Tibial artery (tissue), 4 donors: Measurements from ENCODE around the gene MGME1.

Source experiments
- DNase-seq, 2 donors: peaks; one replicate each; pipeline ENCODE4 v3.0.0-alpha.2; 2019
- H3K27ac ChIP-seq, 2 donors: fragments of 200-600 bp; sonication (generic) in 1 of 2; 1 replicate in 1 of 2; 2 replicates in 1 of 2; pipeline ENCODE4 v1.5.1; 2018 to 2019; ENCODE audit warnings: mild to moderate bottlenecking in 1 of 2
- H3K27me3 ChIP-seq, 2 donors: fragments of 200-600 bp; sonication (generic) in 1 of 2; one replicate each; pipeline versions ENCODE4 v1.5.1 to v1.6.0; 2016 to 2019
- H3K36me3 ChIP-seq, 3 donors: fragments of 200-600 bp; sonication (generic) in 2 of 3; one replicate each; pipeline ENCODE4 v1.5.1; 2016 to 2019; ENCODE audit warnings: mild to moderate bottlenecking in 2 of 3
- H3K4me1 ChIP-seq, 4 donors: fragments of 200-600 bp; sonication (generic) in 2 of 4; 1 replicate in 3 of 4; 2 replicates in 1 of 4; pipeline ENCODE4 v1.5.1; 2016 to 2019
- H3K4me3 ChIP-seq, 2 donors: fragments of 200-600 bp; sonication (generic) in 1 of 2; 1 replicate in 1 of 2; 2 replicates in 1 of 2; pipeline ENCODE4 v1.5.1; 2018 to 2019; ENCODE audit warnings: mild to moderate bottlenecking in 2 of 2
- H3K9me3 ChIP-seq, 3 donors: fragments of 200-600 bp; sonication (generic) in 1 of 3; one replicate each; pipeline ENCODE4 v1.5.1; 2016 to 2019
- CTCF ChIP-seq, 2 experiments: fragments of 200-600 bp in 1 of 2; fragments of 450-650 bp in 1 of 2; IDR thresholded peaks; one replicate each; pipeline ENCODE4 v1.5.1; 2017 to 2019; ENCODE audit warnings: antibody characterized with exemption in 2 of 2, mild to moderate bottlenecking in 1 of 2, moderate library complexity in 1 of 2
- intact Hi-C: fragments of 100-400 bp; cut with DNase I; formaldehyde crosslinking; loops from one replicate; pipeline ENCODE4 v1.15.0; 2023; ENCODE audit warnings: low total_unique reads

MGME1 gene

GRCh38 chr20:17933711-17934110 lies 35.1 kb upstream of the MGME1 start:
- no peak for TF ChIP-seq CTCF (IDR thresholded peaks at IDR 0.05)
- no peaks in the 10 kb centered on the region for H3K36me3 ChIP-seq
- H3K4me1 ChIP-seq, result peaks cover 0 to 33% (median 31%) of the 10 kb centered on the region in 4 donors
- intact Hi-C loops, result loop anchor here (10.0 kb wide), 1 partner anchor 429 kb away; no protein-coding TSS in a partner anchor
- H3K4me3 ChIP-seq, result no peak overlapping the region
- H3K9me3 ChIP-seq, result no peaks in the 10 kb centered on the region
- no peak for DNase-seq
- no peak overlapping the region for H3K27ac ChIP-seq
- no peaks in the 10 kb centered on the region for H3K27me3 ChIP-seq

GRCh38 chr20:17934141-17934862 lies 34.5 kb upstream of the MGME1 start:
- Histone ChIP-seq H3K36me3 (no peaks in the 10 kb centered on the region), H3K27me3 (no peaks in the 10 kb centered on the region), H3K9me3 (no peaks in the 10 kb centered on the region), H3K27ac (no peak overlapping the region), H3K4me1 (peaks cover 0 to 35% (median 32%) of the 10 kb centered on the region in 4 donors), H3K4me3 (no peak overlapping the region)
- no peak for DNase-seq
- intact Hi-C loops, result loop anchor here (10.0 kb wide), 1 partner anchor 430 kb away; no protein-coding TSS in a partner anchor
- no peak for TF ChIP-seq CTCF (IDR thresholded peaks at IDR 0.05)

GRCh38 chr20:17935186-17935585 lies 33.6 kb upstream of the MGME1 start:
- Histone ChIP-seq H3K27ac (no peak overlapping the region), H3K4me3 (no peak overlapping the region), H3K4me1 (peaks cover 0 to 37% (median 33%) of the 10 kb centered on the region in 4 donors), H3K27me3 (no peaks in the 10 kb centered on the region), H3K36me3 (no peaks in the 10 kb centered on the region), H3K9me3 (no peaks in the 10 kb centered on the region)
- DNase-seq, result no peak
- intact Hi-C loops, result loop anchor here (10.0 kb wide), 1 partner anchor 430 kb away; no protein-coding TSS in a partner anchor
- no peak for TF ChIP-seq CTCF (IDR thresholded peaks at IDR 0.05)

GRCh38 chr20:17935761-17936160 lies 33.1 kb upstream of the MGME1 start:
- intact Hi-C loops, result loop anchor here (10.0 kb wide), 1 partner anchor 431 kb away; no protein-coding TSS in a partner anchor
- H3K4me1 ChIP-seq, result peaks cover 0 to 37% (median 33%) of the 10 kb centered on the region in 4 donors
- no peaks in the 10 kb centered on the region for H3K9me3 ChIP-seq
- no peak for TF ChIP-seq CTCF (IDR thresholded peaks at IDR 0.05)
- H3K4me3 ChIP-seq, result no peak overlapping the region
- no peaks in the 10 kb centered on the region for H3K36me3 ChIP-seq
- no peaks in the 10 kb centered on the region for H3K27me3 ChIP-seq
- H3K27ac ChIP-seq, result peak overlapping the region; percentile 61 to 67
- DNase-seq, result no peak

- H3K27me3 ChIP-seq, result no peaks in the 10 kb centered on the region
- peaks cover 0 to 37% (median 33%) of the 10 kb centered on the region in 4 donors for H3K4me1 ChIP-seq
- intact Hi-C loops, result loop anchor here (10.0 kb wide), 1 partner anchor 432 kb away; no protein-coding TSS in a partner anchor
These were observed 32.5 kb upstream of the MGME1 start for GRCh38 chr20:17936286-17936760.

More at GRCh38 chr20:17936286-17936760, 32.5 kb upstream of the MGME1 start:
- H3K4me3 ChIP-seq, result peak overlapping the region; percentile 11 to 29
- H3K9me3 ChIP-seq, result no peaks in the 10 kb centered on the region
- DNase-seq, result no peak
- no peak for TF ChIP-seq CTCF (IDR thresholded peaks at IDR 0.05)
- peaks cover under 1 to 6% (median 5%) of the 10 kb centered on the region in 3 donors for H3K36me3 ChIP-seq
- H3K27ac ChIP-seq, result peak overlapping the region; percentile 61 to 67
